HG03280 (cell line): Measurements from ENCODE around the gene SMOC2.
"Not testable (repeated sequence)": the region's sequence is repeated elsewhere in the genome, so short reads cannot be mapped to it uniquely, and the experiment has no call there.

Experiments used
- ATAC-seq: cut with Tn5 transposase; IDR thresholded peaks from one replicate; pipeline ENCODE4 v1.9.1; 2021; ENCODE audit warnings: mild to moderate bottlenecking, moderate library complexity; ENCODE audit not compliant: unreplicated experiment

SMOC2 gene

DNA sequence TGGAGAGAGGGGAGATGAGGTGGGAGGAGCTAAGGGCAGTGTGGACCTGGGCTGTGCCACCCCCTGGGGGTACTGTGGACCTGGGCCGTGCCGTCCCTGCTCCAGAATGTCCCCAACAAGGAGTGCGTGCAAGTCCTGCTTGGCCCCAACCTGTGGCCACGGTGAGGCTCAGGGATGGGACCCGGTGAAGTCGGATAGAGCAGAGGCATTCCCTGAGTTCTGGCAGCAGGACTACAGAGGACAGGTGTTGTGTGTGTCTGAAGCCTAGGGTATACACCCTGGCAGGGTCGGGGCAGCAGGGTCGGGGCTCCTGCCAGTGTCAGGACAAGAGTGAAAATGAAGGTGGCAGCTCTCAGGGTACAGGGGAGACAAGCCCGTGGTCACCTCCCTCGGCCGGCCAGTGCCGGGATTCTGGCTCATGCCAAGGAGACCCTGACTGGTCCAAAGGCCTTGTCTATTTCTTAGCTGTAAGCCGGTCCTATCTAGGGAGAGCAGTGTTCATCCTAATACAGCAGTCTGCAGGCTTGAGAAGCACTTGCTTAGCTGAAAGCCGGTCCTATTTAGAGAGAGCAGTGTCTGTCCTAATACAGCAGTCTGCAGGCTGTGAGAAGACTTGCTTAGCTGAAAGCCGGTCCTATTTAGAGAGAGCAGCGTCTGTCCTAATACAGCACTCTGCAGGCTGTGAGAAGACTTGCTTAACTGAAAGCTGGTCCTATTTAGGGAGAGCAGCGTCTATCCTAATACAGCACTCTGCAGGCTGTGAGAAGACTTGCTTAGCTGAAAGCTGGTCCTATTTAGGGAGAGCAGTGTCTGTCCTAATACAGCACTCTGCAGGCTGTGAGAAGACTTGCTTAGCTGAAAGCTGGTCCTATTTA lies 95.9 kb downstream of the SMOC2 start:
- no peak for ATAC-seq

DNA sequence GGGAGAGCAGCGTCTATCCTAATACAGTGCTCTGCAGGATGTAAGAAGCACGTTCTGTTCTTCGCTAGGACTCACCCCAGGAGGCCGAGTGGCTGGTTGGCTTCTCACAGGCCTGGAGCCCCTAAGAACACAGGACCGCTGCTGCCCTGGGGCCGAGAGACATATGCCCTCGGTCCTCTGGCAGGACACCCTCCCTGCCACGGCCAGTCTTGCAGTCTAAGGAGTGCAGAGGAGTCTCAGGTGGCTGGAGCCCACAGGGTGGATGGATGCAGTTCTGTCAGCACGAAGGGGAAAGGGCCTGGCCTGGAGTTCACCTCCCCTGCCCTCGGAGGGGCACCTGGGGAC lies 96.5 kb downstream of the SMOC2 start:
- ATAC-seq, result no peak

DNA sequence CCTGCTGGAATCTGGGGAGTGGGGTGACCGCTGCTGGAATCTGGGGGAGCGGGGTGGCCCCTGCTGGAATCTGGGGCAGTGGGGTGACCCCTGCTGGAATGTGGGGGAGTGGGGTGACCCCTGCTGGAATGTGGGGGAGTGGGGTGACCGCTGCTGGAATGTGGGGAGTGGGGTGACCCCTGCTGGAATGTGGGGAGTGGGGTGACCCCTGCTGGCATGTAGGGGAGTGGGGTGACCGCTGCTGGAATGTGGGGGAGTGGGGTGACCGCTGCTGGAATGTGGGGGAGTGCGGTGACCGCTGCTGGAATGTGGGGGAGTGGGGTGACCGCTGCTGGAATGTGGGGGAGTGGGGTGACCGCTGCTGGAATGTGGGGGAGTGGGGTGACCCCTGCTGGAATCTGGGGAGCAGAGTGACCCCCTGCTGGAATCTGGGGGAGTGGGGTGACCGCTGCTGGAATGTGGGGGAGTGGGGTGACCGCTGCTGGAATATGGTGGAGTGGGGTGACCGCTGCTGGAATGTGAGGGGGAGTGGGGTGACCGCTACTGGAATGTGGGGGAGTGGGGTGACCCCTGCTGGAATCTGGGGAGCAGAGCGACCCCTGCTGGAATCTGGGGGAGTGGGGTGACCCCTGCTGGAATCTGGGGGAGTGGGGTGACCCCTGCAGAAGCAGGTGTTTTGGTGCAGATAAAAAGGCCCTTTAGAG lies 97.4 kb downstream of the SMOC2 start:
- not testable (repeated sequence) for ATAC-seq

DNA sequence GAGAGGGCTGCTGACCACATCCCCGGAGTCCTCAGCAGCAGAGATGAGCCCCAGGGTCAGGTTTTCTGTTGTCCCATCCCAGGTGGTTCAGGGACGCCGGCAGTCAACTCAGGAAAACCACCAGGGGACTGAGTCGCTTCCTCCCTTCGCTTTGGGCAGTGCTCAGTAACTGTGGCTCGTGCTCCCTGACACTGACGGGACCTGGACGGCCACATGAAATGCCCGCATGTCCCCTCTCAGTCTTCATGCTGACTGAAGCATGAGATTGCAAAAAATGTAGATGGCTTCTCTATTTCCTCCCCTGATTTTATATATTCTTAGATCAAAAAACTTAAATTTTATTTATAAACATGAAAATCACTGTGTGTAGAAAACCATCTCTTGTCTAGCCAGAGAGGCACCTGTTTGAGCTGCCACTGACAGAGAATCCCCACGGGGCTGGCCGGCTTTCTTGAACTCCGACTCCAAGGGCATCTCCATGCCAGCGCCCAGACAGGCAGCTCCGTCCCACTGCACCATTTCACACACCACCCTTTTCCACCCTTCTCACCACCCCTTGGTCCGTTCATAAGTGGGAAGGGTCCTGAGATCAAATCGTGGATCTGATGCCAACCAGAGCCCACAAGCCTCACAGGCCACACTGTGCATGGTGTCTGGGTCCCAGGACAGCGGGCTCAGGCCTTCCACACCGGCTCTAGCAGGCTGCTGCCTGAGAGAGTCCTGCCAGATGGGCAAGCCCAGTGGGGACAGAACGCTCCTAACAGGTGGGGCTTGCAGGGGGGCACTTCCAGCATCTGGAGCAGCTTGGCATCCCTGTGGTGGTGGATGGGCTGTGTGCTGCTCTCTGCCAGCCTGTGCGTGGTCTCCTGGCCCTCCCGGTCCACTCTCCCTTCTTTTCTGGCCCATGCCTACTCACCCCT lies 98.2 kb downstream of the SMOC2 start:
- ATAC-seq, result no peak

DNA sequence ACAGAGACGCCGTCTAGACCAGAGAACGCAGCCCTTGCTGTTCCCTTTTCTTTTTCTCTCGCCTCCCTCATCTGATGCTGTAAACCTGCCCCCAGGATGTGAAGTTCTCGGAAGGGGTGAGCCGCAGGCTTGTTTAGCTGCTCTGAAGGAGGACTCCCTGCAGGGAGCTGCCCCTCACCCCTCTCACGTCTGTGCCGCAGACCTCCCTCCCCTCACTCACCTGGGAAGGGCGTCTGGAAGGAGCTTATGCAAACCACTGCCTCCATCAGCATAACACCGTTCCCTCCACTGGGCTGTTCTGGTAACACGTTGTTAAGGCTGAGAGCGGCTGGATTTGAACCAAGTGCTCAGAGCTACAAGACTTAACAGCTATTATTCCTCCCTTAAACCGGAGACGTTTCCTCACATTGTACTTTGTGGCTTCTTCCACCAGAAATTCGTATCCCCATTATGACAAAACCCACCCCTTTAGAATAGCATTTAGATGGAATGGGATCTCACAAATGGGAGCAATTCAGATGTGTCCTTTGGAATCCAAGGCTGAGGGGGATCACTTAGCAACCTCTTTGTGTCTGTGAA lies 99.8 kb downstream of the SMOC2 start:
- no peak for ATAC-seq

DNA sequence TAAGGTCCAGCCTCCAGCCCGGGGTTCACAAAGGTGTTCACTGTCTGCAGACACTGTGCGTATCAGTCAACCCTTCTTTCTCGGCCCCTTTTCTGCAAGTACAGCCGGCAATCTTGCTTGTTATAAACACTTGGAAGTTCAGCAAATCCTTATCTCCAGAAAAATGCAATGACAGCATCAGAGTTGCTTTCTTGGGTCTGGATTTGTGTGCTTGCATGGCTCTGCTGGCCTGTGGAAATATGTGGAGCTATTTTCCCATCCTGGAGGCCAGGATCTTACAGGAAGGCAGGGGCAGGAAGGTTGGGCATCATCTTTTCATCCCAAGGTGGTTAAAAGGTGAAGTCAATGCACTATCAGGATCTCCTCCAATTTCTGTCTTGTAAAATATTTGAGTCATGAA lies 100.3 kb downstream of the SMOC2 start:
- no peak for ATAC-seq

DNA sequence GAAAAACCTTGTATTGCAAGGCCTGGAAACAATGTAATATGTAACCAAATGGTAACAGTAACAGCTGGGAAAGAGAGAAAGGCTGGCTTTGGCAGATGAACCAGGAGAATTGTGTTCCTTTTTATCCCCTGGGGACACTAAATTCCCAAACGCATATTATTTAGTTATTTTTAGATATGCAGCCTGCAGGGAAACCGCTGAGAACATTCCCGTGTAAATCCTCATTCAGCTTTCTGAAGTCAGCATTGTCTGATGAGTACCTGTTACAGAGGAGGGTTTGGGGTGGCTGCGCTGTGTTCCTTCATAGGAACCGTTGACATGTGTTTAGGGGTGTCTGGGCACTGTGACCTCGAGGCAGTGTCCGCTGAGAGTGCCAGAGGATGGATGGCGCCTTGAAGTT lies 101.3 kb downstream of the SMOC2 start:
- no peak for ATAC-seq

DNA sequence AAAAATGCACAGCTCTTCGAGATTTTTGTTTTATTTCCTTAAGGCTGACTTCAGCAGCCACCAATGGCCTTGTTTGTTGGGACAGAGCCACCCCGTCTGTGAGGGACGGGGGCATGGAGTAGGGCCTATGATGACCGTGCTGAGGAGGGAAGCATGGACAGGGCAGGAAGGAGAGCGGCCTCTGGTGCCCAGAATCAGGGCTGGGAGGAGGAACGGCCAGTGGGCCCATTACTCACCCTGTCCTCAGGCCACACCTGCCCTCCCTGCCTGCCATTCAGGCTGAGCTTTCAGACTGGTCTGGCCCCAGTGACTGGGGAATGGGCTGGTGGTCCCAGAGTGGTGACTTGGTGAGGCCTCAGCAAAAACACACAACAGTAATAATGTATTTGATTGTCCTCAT lies 104.4 kb downstream of the SMOC2 start:
- no peak for ATAC-seq

DNA sequence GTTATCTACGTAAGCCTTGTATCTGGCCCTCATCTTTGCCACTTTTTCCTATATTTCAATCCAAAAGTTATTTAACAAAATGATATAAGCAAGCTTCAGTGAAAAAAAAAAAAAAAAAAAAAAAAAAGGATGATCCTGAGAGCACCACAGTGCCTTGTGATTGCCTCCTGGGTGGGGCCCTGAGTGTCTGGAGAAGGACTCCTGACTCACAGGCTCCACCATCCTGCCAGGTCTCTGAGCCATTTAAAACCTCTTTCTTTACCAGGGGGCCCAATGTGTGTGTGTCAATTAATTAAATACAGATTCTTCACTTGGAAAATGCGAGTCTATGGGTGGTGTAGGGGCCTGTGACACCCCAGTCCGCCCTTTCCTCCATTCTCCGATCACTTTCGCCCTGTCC lies 105.2 kb downstream of the SMOC2 start:
- ATAC-seq, result no peak

DNA sequence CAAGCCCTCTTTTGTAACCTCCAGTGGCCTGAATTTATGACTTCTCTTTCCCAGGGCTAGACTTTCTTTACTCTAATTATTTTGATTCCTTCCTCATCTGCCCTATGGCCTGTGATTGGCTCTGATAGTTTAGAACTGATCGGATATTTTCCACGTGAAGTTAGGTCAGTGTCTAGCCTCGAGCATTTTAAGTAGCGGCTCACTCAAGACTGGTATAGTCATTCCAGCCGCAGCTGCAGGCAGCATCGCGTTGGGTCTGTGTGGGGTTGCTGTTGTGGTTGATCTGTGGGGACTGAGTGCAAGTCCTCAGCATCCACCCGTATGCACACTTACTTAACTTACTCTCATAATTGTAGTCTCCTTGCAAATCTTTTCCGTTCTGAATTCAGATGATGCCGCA lies 105.7 kb downstream of the SMOC2 start:
- no peak for ATAC-seq

DNA sequence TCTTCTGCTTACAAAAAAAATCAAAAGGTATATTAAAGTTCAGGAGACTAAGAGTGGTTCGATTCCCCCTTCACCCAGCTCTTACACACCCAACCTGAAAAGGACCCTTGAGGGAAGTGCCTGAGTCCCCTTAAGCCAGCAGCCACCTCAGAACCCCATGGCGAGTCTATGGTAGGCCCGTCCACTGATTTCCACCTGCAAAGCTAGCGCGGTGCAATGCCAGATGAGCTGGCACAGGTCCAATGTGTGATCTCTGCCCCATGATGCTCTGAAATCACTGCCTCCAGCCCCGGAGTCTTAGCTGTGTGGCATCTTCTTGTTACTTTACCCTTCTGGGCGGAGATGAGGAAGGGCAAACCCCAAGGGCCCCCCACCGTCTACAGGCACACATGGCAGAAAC lies 109.3 kb downstream of the SMOC2 start:
- ATAC-seq, result no peak

DNA sequence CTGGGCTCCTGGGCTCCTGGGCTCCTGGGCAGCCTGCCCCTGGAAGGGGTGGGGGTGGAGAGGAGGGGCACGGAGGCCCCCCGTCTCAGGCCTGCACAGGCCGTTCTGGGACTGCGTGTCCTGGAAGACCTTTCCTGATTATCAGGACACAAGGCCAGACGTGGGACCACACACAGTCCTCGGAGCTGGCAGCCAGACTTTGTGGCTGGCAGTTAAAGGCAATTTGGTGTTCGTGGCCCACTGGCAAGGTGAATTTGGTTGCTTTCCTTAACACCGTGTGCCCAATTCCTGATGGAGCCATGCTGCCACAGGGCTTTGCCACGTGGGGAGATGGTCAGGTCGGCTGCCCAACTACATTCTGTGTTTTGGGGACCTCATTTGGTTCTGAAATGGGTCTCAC lies 113.5 kb downstream of the SMOC2 start:
- no peak for ATAC-seq

DNA sequence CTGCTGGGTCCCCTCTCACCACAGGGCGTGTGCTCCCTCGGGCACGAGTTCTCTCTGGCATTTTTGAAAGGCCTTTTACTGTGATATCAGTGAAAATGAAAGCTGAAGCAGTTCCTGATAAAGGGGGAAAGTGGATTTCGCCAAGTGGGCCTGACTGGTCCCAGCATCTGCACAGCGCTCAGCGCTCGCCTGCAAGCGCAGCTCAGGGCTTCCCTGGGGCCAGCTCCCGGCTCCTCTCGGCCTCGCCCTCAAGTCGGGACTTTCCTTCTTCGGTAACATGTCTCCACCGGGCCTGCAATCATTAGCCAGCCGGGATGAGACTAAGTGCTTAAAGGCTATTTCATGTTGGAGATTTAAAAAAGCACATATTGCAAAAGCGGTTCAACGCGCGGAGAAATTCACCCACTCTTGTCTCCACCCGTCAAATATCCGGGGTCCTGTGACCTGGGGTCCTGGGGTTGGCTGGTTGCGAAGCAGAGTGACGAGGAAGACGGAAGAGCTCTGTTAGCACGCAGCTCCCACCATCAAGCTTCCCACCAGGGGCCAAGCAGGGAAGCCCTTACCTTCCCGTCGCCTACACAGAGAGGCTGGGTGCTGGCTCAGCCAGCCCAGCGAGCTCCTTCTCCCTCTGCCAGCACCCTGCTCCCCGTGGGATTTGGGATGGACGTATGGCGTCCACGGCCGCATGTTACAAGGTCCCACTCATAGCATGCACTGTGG lies 114.1 kb downstream of the SMOC2 start:
- ATAC-seq, result no peak

DNA sequence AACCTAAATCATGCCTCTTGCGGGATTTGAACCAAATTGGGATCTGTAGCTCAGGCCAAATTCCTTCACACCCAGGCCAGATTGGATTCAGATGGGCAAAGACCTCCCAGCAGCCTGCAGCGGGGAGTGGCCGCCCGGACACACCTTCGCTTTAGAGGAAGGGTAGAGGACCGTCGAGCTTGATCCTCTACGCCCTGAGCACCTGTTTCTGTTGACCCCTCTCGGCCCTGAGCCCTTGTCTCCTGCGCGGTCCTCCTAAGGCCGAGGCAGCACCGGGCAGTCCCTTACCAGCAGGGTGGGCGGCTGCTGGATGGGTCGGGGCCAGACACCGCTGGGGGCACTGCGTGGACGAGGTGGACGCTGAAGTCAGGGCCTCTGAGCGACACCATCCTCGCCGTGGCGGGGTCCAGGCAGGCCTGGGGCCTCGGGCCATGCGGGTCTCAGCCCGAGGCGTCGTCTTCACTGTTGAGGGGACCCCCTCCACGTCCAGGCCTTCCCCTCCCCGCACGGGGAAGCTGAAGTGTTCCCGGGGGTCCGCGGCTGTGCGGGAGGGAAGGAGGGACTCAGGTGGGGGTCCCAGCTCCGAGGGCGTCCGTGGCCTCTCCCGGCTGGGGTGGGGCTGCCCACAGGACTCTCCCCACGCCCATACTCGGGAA lies 114.8 kb downstream of the SMOC2 start:
- ATAC-seq, result no peak

DNA sequence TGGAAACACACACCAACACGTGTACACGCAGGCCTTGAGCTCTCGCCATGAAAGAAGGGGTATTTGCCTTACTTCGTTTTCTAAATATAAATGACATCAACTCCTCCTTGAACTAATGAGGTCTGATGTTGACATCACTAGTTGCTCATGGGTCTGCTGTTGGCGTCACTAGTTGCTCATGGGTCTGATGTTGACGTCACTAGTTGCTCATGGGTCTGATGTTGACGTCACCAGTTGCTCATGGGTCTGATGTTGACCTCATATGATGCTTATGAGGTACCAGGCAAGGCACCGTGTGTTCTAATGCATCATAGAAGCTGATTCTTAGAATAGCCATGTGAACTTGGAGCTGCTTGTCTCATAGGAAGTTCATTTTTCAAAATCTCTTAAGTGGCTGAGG lies 116.5 kb downstream of the SMOC2 start:
- no peak for ATAC-seq

DNA sequence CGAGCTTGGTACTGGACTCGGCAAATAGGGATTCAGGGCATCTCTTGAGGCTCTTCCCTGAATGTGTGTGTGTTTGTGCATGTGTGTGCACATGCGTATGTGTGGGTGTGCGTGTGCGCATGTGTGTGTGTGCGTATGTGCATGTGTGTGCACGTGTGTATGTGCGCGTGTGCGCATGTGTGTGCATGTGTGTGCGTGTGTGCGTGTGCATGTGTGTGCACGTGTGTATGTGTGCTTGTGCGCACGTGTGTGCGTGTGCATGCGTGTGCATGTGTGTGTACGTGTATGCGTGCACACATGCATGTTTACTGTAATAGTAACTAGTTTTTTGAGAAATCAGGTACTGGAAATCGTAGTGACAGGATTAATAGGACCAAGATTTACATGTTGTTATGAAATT lies 117.7 kb downstream of the SMOC2 start:
- no peak for ATAC-seq

DNA sequence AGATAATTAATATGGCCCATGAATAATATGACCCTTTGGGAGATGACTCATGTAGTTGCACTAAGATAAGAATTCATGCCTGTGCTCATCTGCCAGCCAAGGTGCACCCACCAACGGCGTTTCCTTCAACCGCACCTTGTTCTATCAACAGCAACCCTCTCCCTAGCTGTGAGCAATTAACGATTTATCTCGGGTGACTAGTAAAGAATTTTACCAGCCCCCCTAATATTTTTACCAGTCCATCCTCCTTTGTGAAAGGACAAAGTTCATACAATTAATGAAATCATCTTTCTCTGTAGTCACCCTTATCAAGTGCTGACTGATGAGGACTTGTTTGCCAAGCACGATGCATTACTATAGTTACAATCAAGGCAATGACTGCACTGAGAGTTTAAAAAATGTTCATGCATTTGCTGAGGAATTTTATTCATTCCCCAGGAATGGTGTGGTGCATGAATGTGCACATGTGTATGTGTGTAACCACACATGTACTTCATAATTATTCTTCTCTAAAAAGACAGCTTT lies 118.7 kb downstream of the SMOC2 start:
- ATAC-seq, result no peak

DNA sequence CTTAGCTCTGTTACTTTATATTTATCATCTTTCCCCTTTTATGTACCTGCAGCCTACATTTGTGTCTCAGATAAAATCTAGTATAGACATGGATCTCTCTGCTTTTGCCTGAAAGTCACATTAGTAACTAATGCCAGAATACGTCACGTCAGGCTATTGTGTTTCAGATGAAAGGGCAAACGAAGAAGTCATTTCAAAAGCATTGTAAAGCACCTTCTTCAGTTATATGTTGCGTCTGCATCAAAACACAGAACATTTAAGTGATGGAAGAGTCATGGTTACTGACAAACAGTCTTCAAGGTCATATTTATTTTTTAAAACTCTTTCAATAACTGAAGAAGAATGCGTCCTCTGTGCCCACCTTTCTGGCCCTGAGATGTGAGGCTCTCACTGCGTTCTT lies 119.1 kb downstream of the SMOC2 start:
- no peak for ATAC-seq

DNA sequence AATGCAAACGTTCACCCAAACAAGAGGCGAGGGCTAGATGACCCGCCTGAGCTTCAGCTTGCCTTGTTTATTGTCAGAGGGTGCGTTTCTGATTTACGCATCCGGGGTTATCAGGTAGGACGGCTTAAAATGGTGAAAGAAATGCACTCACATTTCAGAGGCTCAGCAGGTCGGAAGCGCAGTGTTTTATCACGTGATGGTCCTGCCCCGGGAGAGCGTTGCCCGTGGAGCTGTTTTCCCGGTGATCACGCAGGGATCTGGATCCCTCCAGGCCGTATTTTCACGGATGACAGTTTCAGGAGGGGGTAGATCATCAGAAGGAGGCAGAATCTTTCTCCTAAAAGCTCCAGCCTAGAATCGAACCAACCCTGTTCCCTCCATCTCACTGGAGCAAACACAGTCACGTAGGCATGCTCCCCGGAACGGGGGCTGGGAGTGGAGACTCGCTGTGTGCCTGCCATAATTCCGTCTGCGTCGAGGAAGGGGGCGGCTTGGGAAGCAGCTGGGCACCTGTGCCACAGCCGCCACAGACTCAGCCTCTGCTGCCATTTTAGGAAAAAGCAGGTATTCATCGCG lies 121.7 kb downstream of the SMOC2 start:
- ATAC-seq, result no peak
